ENCODE data around the gene MORN1.
"Not testable (repeated sequence)": the region's sequence is repeated elsewhere in the genome, so short reads cannot be mapped to it uniquely, and the experiment has no call there.

Gene MORN1

GRCh38 chr1:2342384-2343022, 48.9 kb downstream of the MORN1 start:
- Mint-ChIP-seq H3K9me3 (no peaks in the 10 kb centered on the region), H3K4me1 (ENCODE audit: low read depth) (no peaks in the 10 kb centered on the region), H3K4me3 (no peak overlapping the region), H3K36me3 (ENCODE audit: low read depth) (no peaks in the 10 kb centered on the region), H3K27me3 (no peaks in the 10 kb centered on the region), H3K27ac (no peak overlapping the region)
- no peak for DNase-seq

DNA sequence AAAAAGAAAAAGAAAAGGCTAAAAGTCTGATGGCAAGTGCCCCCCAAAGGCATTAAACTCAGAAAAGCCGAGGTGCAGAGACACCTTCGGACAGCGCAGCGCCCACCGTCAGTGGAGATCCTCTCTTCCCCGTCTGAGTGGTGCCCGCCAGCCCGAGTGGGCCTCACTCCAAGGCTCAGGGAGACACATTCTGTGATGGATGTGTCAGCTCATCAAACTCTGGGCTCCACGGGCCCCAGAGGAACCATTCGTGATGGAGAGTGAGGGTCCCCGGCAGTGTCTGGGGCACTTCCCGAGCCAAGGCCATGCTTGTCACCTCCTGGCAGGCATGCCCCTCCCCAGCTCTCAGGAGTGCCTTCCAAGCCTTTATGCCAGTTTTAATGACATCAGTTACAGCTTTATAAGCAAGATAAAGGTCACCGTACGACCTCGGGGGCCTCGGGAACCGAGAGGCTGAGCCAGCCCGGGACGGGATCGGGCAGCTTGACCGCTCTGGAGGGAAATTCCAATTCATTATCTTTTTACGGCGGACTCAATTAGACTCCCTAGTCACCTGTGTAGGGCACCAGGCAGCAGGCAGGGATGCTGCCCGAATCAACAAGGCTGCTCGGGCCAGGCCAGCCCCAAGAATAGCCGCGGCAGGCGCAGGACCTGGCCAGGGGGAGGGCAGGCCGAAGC, 49.5 kb downstream of the MORN1 start:
- no peaks in the 10 kb centered on the region for H3K36me3 Mint-ChIP-seq (ENCODE audit: low read depth)
- H3K4me1 Mint-ChIP-seq (ENCODE audit: low read depth): no peaks in the 10 kb centered on the region
- H3K9me3 Mint-ChIP-seq: no peaks in the 10 kb centered on the region
- DNase-seq: no peak
- no peak overlapping the region for H3K4me3 Mint-ChIP-seq
- H3K27ac Mint-ChIP-seq: no peak overlapping the region
- no peaks in the 10 kb centered on the region for H3K27me3 Mint-ChIP-seq

DNA sequence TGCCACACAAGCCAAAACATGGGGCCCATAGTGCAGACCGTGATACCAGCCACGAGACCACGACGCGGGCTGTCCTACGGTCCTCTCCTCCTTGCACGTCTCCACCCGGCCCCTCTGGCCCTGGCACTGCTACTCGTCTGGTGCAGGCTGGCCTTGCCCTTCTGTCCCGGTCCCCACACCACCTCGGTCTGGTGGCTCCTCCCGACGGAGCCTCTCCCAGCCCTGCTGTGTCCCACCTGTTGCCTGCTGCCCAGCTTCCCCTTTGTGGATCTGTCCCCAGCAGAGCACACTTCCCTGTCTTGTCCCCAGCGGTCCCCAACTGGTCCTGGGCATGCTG, 50.5 kb downstream of the MORN1 start:
- Mint-ChIP-seq H3K9me3 (no peaks in the 10 kb centered on the region), H3K27ac (no peak overlapping the region), H3K4me3 (no peak overlapping the region), H3K36me3 (ENCODE audit: low read depth) (no peaks in the 10 kb centered on the region), H3K4me1 (ENCODE audit: low read depth) (no peaks in the 10 kb centered on the region), H3K27me3 (no peaks in the 10 kb centered on the region)
- no peak for DNase-seq

DNA sequence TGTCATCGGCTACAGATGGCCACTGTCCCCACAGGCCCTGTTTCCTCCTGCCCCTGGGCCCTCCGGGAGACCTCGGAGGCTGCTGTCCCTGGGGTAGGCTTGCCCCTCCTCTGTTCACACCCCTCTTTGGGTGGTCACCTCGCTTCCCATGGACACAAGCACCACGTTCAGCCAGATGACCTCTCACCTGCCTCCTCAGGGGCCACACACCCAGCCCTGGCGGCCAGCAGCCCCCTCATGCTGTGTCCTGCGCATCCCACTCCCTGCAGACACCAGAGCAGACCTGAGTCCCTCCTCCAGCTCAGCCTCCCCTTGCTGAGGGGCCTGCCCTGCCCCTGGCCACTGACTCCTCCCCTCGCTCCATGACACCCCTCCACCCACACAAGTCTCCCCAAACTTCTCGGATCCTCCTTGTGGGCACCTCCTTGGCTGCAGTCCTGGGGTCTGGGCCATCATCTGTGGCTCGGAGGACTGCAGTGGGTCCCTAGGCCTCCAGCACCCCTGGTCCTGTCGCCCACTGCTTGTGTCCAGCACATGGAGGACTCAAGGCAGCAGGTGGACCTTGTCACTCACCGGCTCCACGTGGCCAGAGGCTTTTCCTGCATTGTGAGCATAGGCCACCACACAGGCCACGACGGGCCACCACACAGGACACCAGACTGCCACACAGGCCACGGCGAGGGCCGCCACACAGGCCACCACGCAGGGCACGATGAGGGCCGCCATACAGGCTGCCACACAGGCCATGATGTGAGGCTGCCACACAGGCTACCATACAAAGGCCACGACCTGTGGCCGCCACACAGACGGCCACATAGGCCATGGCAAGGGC, 51.1 kb downstream of the MORN1 start:
- no peaks in the 10 kb centered on the region for H3K27me3 Mint-ChIP-seq
- no peak overlapping the region for H3K27ac Mint-ChIP-seq
- H3K36me3 Mint-ChIP-seq (ENCODE audit: low read depth): no peaks in the 10 kb centered on the region
- no peak overlapping the region for H3K4me3 Mint-ChIP-seq
- no peaks in the 10 kb centered on the region for H3K9me3 Mint-ChIP-seq
- H3K4me1 Mint-ChIP-seq (ENCODE audit: low read depth): no peaks in the 10 kb centered on the region
- DNase-seq: no peak

DNA sequence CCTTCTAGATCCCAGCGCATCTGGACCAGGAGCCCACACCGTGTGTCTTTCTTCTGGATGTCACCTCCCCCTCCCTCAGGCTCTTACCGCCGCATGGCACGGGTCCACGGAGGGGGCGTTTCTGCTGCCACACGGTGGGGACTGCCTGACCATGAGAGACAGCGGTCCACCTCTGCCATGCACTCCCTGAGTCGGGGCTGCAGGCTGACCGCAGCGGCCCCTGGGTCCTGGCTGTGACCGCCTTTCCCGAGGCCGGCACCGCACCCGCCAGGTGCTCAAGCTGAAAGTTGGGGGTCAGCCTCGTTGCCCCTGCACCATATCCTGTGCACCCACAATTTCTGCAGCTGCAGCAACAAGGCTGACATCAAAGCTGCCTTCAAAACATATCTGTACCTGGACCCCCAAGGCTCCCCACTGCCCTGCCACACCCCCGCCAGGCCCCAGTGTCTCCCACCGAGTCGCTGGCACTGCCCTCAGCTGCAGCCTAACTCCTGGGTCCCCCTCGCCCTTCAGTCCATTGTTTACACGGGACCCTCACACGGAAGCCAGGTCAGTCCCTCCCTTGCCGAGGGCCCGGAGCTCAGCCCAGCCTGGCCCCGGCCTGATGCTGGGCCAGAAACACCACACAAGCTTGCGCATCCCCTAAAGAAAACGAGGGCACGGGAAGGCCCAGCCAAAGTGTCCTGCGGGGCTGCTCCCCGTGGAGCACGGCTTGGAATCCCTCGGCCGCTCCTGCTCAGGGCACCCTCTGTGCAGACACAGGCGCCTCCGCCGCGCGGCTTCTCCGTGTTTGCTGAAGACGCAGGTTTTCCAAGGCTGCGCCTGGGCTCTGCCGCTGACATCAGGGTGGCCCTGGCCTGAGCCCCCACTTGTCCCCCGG, 51.9 kb downstream of the MORN1 start:
- Mint-ChIP-seq H3K4me1 (ENCODE audit: low read depth) (no peaks in the 10 kb centered on the region), H3K4me3 (no peak overlapping the region), H3K36me3 (ENCODE audit: low read depth) (no peaks in the 10 kb centered on the region), H3K27me3 (no peaks in the 10 kb centered on the region), H3K27ac (no peak overlapping the region), H3K9me3 (no peaks in the 10 kb centered on the region)
- DNase-seq: no peak

- no peak overlapping the region for H3K27ac Mint-ChIP-seq
- H3K27me3 Mint-ChIP-seq: no peaks in the 10 kb centered on the region
- no peak overlapping the region for H3K4me3 Mint-ChIP-seq
- no peaks in the 10 kb centered on the region for H3K9me3 Mint-ChIP-seq
- DNase-seq: no peak
- no peaks in the 10 kb centered on the region for H3K36me3 Mint-ChIP-seq (ENCODE audit: low read depth)
- H3K4me1 Mint-ChIP-seq (ENCODE audit: low read depth): no peaks in the 10 kb centered on the region
Measured at GRCh38 chr1:2337501-2337900, 53.9 kb downstream of the MORN1 start.

GRCh38 chr1:2337081-2337480, 54.3 kb downstream of the MORN1 start:
- Mint-ChIP-seq H3K4me3 (no peak overlapping the region), H3K4me1 (ENCODE audit: low read depth) (no peaks in the 10 kb centered on the region), H3K27ac (no peak overlapping the region), H3K36me3 (ENCODE audit: low read depth) (no peaks in the 10 kb centered on the region), H3K9me3 (no peaks in the 10 kb centered on the region), H3K27me3 (no peaks in the 10 kb centered on the region)
- no peak for DNase-seq

DNA sequence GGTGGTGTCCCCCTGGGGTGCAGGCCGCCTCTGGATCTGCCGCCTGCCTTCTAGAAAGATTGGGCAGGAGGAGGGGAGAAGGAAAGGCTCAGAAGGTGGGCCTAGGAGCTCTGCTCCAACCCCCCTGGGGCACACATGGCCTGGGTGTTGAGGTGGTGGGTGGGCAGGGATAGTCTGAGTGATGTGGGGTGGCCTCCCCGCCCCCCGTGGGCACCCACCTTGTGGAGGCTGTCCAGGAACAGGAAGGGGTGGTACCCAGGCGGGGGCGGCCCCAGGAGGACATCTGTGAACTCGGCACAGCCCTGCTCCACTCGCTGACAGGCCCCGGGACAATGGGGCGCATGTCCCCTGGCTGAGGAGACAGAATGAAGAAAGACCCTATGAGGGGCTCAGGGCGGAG, 54.9 kb downstream of the MORN1 start:
- Mint-ChIP-seq H3K4me1 (ENCODE audit: low read depth) (no peaks in the 10 kb centered on the region), H3K27me3 (no peaks in the 10 kb centered on the region), H3K9me3 (no peaks in the 10 kb centered on the region), H3K27ac (no peak overlapping the region), H3K36me3 (ENCODE audit: low read depth) (no peaks in the 10 kb centered on the region), H3K4me3 (no peak overlapping the region)
- DNase-seq: no peak

GRCh38 chr1:2335721-2336455, 55.5 kb downstream of the MORN1 start:
- Mint-ChIP-seq H3K27ac (no peak overlapping the region), H3K36me3 (ENCODE audit: low read depth) (no peaks in the 10 kb centered on the region), H3K4me3 (no peak overlapping the region), H3K27me3 (no peaks in the 10 kb centered on the region), H3K9me3 (no peaks in the 10 kb centered on the region), H3K4me1 (ENCODE audit: low read depth) (no peaks in the 10 kb centered on the region)
- DNase-seq: no peak

DNA sequence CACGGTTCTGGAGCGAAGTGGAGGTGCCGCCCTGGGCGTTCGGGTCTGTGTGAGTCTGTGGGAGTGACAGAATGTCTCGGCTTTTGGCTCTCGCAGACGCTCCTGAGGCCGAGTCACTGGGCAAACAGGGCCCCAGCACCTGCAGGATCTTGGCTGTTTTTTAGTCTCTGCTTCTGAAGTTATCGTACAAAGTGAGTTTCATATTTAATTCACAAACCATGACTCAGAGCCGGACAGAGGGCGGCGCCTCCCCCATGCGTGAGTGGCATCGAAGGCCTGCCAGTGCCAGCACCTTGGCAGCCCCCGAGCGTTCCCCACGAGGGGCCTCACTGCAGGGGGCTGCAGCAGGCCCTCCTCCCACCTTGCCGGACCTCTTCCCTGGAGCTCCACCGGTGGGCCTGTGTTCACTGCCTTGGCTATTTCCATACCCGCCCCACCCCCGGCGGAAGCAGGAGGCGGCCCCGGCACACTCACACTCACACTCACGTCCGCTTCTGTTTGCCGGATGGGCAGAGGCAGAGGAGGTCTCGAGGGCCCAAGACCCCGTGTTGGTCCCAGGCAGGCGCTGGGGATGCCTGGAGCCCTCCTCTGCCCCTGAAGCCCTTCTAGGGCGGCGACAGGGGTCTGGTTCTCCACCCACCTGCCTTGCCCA, 56.3 kb downstream of the MORN1 start:
- H3K27ac Mint-ChIP-seq: no peak overlapping the region
- H3K4me3 Mint-ChIP-seq: no peak overlapping the region
- H3K4me1 Mint-ChIP-seq (ENCODE audit: low read depth): no peaks in the 10 kb centered on the region
- H3K36me3 Mint-ChIP-seq (ENCODE audit: low read depth): no peaks in the 10 kb centered on the region
- DNase-seq: no peak
- H3K9me3 Mint-ChIP-seq: no peaks in the 10 kb centered on the region
- H3K27me3 Mint-ChIP-seq: no peaks in the 10 kb centered on the region

- H3K27ac Mint-ChIP-seq: no peak overlapping the region
- no peak for DNase-seq
- no peaks in the 10 kb centered on the region for H3K4me1 Mint-ChIP-seq (ENCODE audit: low read depth)
- H3K9me3 Mint-ChIP-seq: no peaks in the 10 kb centered on the region
- no peaks in the 10 kb centered on the region for H3K27me3 Mint-ChIP-seq
- no peak overlapping the region for H3K4me3 Mint-ChIP-seq
- H3K36me3 Mint-ChIP-seq (ENCODE audit: low read depth): no peaks in the 10 kb centered on the region
Measured at GRCh38 chr1:2334366-2334765, 57.0 kb downstream of the MORN1 start.

- not testable (repeated sequence) for H3K9me3 Mint-ChIP-seq, H3K4me3 Mint-ChIP-seq
Measured at GRCh38 chr1:2331580-2331979, 59.8 kb downstream of the MORN1 start.

GRCh38 chr1:2331200-2331544, 60.2 kb downstream of the MORN1 start:
- Mint-ChIP-seq H3K27ac (no peak overlapping the region), H3K4me1 (ENCODE audit: low read depth) (no peaks in the 10 kb centered on the region), H3K9me3 (no peaks in the 10 kb centered on the region), H3K4me3 (no peak overlapping the region), H3K36me3 (ENCODE audit: low read depth) (no peaks in the 10 kb centered on the region), H3K27me3 (no peaks in the 10 kb centered on the region)
- DNase-seq: no peak

More at GRCh38 chr1:2331580-2331979, 59.8 kb downstream of the MORN1 start:
- H3K4me1 Mint-ChIP-seq (ENCODE audit: low read depth); H3K27ac Mint-ChIP-seq; H3K27me3 Mint-ChIP-seq; DNase-seq; H3K36me3 Mint-ChIP-seq (ENCODE audit: low read depth): not testable (repeated sequence)

Data from activated T-cell treated with anti-CD3 and anti-CD28 coated beads, Interleukin-2, amount 50 U/mL, for 24 hours (primary cell).